Endothelial cell (in vitro differentiated cells): ENCODE measurements around the gene POPDC2. TPM values are rescaled to one million over a fixed set of nuclear protein-coding genes. Genes with fewer than 3 reads are reported as not detected.

Experiments
- DNase-seq: peaks from one replicate; pipeline ENCODE4 v3.0.0; 2021; ENCODE audit warnings: low spot score
- H3K27ac Mint-ChIP-seq: one replicate; pipeline ENCODE4 v1.8.0; 2021; ENCODE audit warnings: mixed read lengths, inconsistent platforms; ENCODE audit not compliant: unreplicated experiment
- H3K27me3 Mint-ChIP-seq: one replicate; pipeline ENCODE4 v1.8.0; 2021; ENCODE audit warnings: mild to moderate bottlenecking, moderate library complexity, mixed read lengths, inconsistent platforms; ENCODE audit not compliant: unreplicated experiment
- H3K36me3 Mint-ChIP-seq: one replicate; pipeline ENCODE4 v1.8.0; 2021; ENCODE audit warnings: mild to moderate bottlenecking, low read depth, mixed read lengths, inconsistent platforms; ENCODE audit not compliant: unreplicated experiment
- H3K4me1 Mint-ChIP-seq: one replicate; pipeline ENCODE4 v1.8.0; 2021; ENCODE audit warnings: mild to moderate bottlenecking, mixed read lengths, inconsistent platforms; ENCODE audit not compliant: unreplicated experiment
- H3K4me3 Mint-ChIP-seq: one replicate; pipeline ENCODE4 v1.8.0; 2021; ENCODE audit warnings: mild to moderate bottlenecking, mixed read lengths, inconsistent platforms; ENCODE audit not compliant: unreplicated experiment
- H3K9me3 Mint-ChIP-seq: one replicate; pipeline ENCODE4 v1.8.0; 2021; ENCODE audit warnings: mixed read lengths, inconsistent platforms; ENCODE audit not compliant: unreplicated experiment
- total RNA-seq: library from RNA; stranded (reverse); fragmentation: NEBNext Ultra II Directional; extraction: Animal tissue kit (Norgen Biotek cat#: 25700); gene quantifications from one replicate; pipeline ENCODE4 v1.2.1, GENCODE V29; 2021; ENCODE audit not compliant: unreplicated experiment
- TF ChIP-seq, protein P1 (sequence below): fragments of 200-600 bp; sonication (generic); IDR thresholded peaks from one replicate; pipeline ENCODE4 v1.5.0; 2021; ENCODE audit warnings: antibody characterized with exemption; ENCODE audit not compliant: unreplicated experiment

Gene POPDC2
- total RNA-seq, 1 donor from 2014 or later = 2.0 TPM

DNA sequence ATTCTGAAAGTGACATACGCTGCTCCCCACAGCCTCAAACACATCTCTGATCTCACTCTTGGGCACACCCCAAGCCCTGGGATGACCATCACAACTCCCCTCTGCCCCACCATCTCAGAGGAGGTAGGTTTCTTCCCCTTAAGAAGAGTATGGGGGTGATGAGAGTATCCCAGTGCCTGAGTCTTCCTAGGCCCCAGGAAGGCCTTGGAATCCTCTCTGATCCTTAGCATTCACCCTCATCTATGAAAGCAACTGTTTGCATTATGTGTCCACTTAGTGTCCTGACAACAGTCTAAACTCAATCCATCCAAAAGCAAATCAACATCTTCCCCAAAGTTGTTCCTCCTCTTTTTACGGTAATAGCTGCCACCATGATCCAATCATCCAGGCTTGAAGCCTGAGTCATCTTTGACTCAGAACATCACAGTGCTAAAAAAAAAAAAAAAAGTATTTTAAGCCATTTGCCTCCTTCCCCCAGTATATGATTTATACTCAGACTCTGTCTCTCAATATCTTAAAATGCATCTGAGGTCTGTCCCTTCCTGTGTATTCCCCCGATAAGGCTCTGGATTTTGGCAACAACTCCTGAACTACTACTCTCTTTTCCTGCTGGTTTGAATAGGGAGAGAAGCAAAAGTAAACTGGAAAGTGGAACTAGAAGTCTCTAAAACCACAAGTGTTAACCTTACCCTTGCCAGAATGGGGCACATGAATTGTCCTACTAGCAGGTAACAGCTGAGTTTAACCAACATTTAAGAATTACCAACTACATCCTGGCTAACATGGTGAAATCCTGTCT lies 22.5 kb downstream of the POPDC2 start:
- H3K9me3 Mint-ChIP-seq = no peaks in the 10 kb centered on the region
- no peak overlapping the region for H3K27ac Mint-ChIP-seq
- peaks cover 5% of the 10 kb centered on the region for H3K4me1 Mint-ChIP-seq
- TF ChIP-seq, protein P1, sequence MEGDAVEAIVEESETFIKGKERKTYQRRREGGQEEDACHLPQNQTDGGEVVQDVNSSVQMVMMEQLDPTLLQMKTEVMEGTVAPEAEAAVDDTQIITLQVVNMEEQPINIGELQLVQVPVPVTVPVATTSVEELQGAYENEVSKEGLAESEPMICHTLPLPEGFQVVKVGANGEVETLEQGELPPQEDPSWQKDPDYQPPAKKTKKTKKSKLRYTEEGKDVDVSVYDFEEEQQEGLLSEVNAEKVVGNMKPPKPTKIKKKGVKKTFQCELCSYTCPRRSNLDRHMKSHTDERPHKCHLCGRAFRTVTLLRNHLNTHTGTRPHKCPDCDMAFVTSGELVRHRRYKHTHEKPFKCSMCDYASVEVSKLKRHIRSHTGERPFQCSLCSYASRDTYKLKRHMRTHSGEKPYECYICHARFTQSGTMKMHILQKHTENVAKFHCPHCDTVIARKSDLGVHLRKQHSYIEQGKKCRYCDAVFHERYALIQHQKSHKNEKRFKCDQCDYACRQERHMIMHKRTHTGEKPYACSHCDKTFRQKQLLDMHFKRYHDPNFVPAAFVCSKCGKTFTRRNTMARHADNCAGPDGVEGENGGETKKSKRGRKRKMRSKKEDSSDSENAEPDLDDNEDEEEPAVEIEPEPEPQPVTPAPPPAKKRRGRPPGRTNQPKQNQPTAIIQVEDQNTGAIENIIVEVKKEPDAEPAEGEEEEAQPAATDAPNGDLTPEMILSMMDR = no peak
- no peaks in the 10 kb centered on the region for H3K36me3 Mint-ChIP-seq
- no peak overlapping the region for H3K4me3 Mint-ChIP-seq
- no peak for DNase-seq
- peaks cover 4% of the 10 kb centered on the region for H3K27me3 Mint-ChIP-seq

DNA sequence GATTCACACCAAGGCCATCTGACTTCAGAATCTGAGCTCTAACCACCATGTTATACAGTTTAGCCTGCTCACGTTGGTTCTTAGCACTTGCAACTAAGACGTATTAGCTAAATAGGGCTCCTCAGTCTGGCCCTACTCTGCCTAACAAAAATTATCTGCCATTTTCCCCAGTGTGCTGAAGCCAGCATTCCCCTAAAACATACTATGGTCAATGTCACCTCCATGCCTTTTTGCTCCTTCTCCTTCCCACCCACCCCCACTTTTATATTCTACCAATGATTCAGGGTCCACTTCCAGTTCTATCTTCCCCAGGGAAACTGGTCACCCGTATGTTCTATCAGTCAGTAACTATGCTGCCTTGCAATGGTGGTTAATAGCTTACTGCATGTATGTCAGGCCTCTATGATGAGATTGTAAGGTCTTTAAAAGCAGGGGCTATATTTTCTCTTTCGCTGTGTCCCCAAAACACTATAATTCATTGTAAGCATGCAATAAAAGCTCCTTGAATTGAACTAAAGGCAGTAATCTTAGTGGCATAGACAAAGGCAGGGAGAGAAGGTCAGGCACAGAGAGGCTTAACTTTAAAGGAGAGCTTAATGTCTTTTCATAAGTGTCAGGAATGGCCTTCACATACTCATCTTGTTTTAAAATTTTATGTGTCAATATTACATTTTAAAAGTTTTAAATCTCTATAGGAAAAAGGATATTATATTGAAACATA lies 23.3 kb downstream of the POPDC2 start:
- Mint-ChIP-seq H3K4me3 (no peak overlapping the region), H3K27ac (no peak overlapping the region), H3K36me3 (no peaks in the 10 kb centered on the region), H3K4me1 (peaks cover 5% of the 10 kb centered on the region), H3K27me3 (peaks cover 2% of the 10 kb centered on the region), H3K9me3 (no peaks in the 10 kb centered on the region)
- TF ChIP-seq, protein P1 = no peak
- DNase-seq = no peak

DNA sequence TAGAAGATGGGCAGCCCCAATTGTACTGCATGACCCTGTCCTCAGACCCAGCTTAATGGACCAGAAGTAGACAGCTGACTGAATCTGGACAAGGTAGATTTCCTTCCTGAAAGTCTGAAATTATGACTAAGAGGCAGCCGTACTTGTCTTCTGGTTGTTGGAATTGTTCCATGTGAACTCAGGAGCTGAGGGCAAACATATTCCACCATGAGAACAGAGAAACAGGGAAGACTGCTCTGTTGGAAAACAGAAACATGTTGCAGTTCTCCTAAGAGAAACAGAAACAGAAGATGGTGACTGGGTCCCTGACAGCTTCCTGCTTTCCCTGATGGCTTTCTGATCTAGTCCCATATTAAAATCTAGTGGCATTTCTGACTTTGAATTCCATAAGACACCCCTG lies 24.1 kb downstream of the POPDC2 start:
- Mint-ChIP-seq H3K36me3 (no peaks in the 10 kb centered on the region), H3K27ac (no peak overlapping the region), H3K4me1 (peaks cover 5% of the 10 kb centered on the region), H3K4me3 (no peak overlapping the region), H3K9me3 (no peaks in the 10 kb centered on the region), H3K27me3 (peaks cover 2% of the 10 kb centered on the region)
- TF ChIP-seq, protein P1 = no peak
- no peak for DNase-seq

DNA sequence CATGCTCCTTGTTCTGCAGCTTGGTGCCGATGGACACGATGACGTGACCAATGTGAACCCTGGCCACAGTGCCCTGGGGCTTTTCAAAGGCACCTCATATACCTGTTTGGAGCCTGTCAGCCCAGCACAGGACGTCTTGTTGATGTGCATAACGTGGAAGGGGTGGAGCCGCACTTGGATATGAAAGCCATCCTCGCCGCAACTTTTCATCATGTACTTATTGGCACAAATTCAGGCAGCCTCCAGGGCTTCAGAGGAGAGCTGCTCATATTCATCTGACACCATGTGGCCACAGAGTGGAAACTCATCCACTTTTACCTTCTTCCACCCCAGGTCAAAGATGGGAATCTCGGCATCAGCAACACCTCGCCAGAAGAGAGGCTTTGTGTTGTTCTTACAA lies 24.7 kb downstream of the POPDC2 start:
- Mint-ChIP-seq H3K4me3 (no peak overlapping the region), H3K4me1 (peaks cover 5% of the 10 kb centered on the region), H3K36me3 (no peaks in the 10 kb centered on the region), H3K27ac (no peak overlapping the region), H3K27me3 (peaks cover 2% of the 10 kb centered on the region), H3K9me3 (no peaks in the 10 kb centered on the region)
- TF ChIP-seq, protein P1 = no peak
- no peak for DNase-seq

DNA sequence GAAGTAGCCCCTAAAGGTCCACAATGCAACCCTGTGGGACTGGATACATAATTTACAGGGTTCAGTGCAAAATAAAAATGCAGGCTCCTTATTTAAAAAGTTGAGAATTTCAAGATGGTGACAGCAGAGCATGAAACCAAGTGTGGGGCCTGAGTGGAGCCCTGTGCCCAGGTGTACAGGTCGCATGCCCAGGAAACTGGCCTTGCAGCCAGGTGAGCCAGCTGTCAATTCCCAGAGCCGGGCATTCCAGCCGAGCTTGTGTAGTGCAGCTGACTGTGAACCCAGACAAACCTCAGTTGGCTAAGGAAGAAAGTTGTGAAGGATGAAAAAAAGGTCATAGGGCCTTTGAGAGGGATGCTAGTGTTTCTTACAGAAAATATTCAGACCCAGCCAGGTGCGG lies 27.6 kb downstream of the POPDC2 start:
- Mint-ChIP-seq H3K36me3 (no peaks in the 10 kb centered on the region), H3K4me3 (no peak overlapping the region), H3K27ac (no peak overlapping the region), H3K4me1 (no peaks in the 10 kb centered on the region), H3K27me3 (no peaks in the 10 kb centered on the region), H3K9me3 (no peaks in the 10 kb centered on the region)
- TF ChIP-seq, protein P1 = no peak
- no peak for DNase-seq
